GM18505 (cell line): ENCODE measurements around the gene MYOZ3.
A peak's percentile ranks its signal among the peaks of the same experiment; 100 is the strongest.

Experiments
- ATAC-seq: cut with Tn5 transposase; IDR thresholded peaks from one replicate; pipeline ENCODE4 v1.9.1; 2021; ENCODE audit not compliant: unreplicated experiment
- POLR2A ChIP-seq: IDR thresholded peaks from 4 replicates; pipeline ENCODE4 v1.6.1; 2011; ENCODE audit warnings: borderline replicate concordance; ENCODE audit not compliant: insufficient read depth, insufficient read length; ENCODE audit errors: extremely low read depth

The MYOZ3 gene

GRCh38 chr5:150622157-150622556, 38.9 kb upstream of the MYOZ3 start:
- ATAC-seq = no peak
- TF ChIP-seq POLR2A = no peak

GRCh38 chr5:150623152-150623877, 37.7 kb upstream of the MYOZ3 start:
- TF ChIP-seq POLR2A = no peak
- ATAC-seq = no peak

GRCh38 chr5:150623878-150624216, 37.2 kb upstream of the MYOZ3 start:
- ATAC-seq = no peak
- no peak for TF ChIP-seq POLR2A

- ATAC-seq = no peak
- TF ChIP-seq POLR2A = no peak
Measured at GRCh38 chr5:150624334-150625163, 36.5 kb upstream of the MYOZ3 start.

- no peak for ATAC-seq
- no peak for TF ChIP-seq POLR2A
Measured at GRCh38 chr5:150625164-150625535, 35.9 kb upstream of the MYOZ3 start.

- TF ChIP-seq POLR2A = no peak
Measured at GRCh38 chr5:150625831-150626746, 35.0 kb upstream of the MYOZ3 start.

GRCh38 chr5:150626853-150627276, 34.2 kb upstream of the MYOZ3 start:
- ATAC-seq = no peak
- no peak for TF ChIP-seq POLR2A

More at GRCh38 chr5:150625831-150626746, 35.0 kb upstream of the MYOZ3 start:
- peak; percentile 35 for ATAC-seq

GRCh38 chr5:150627731-150628545, 33.1 kb upstream of the MYOZ3 start:
- TF ChIP-seq POLR2A = no peak
- ATAC-seq = no peak

GRCh38 chr5:150628936-150629485, 32.0 kb upstream of the MYOZ3 start:
- no peak for ATAC-seq
- TF ChIP-seq POLR2A = no peak

- TF ChIP-seq POLR2A = no peak
- no peak for ATAC-seq
Measured at GRCh38 chr5:150630016-150630415, 31.0 kb upstream of the MYOZ3 start.

- no peak for TF ChIP-seq POLR2A
- no peak for ATAC-seq
Measured at GRCh38 chr5:150630461-150631325, 30.4 kb upstream of the MYOZ3 start.
